ENCODE data around the gene MAP3K21. TPM values are rescaled to one million over a fixed set of nuclear protein-coding genes. Genes with fewer than 3 reads are reported as not detected.

MAP3K21 gene
- total RNA-seq, 1 donor from 2014 or later: 7.6 TPM

DNA sequence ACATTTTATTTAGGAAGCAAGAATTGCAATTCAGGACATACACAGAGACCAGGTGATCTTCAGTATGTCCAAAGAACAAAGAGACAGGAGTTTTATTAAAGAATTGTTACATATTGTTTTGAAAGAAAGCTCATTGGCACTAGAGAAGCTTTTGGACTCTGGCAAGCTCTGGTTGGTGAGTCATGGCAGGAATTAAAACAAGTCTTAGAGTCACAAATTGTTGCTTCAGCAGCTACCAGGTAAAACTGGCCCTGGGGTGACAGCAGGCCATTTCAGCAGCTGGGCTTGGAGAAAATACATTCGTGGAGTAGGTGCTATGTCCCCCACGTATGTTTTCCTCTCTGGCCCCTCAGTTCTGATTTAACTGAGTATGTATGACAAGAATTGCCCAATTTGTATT is 58.8 kb downstream of the MAP3K21 start:
- no peak overlapping the region for H3K4me3 ChIP-seq (ENCODE audit: low read depth, low read length)
- no peak for TF ChIP-seq CTCF (IDR thresholded peaks at IDR 0.05; ENCODE audit: insufficient read depth, low read length, poor library complexity, severe bottlenecking)
- no peaks in the 10 kb centered on the region for H3K36me3 ChIP-seq (ENCODE audit: control insufficient read depth, insufficient read depth, low read length)
- no peaks in the 10 kb centered on the region for H3K27me3 ChIP-seq (ENCODE audit: control insufficient read depth, insufficient read depth, low read length)
- no peak for DNase-seq (ENCODE audit: low read depth)

GRCh38 chr1:233387585-233387984 is 60.1 kb downstream of the MAP3K21 start:
- DNase-seq (ENCODE audit: low read depth): no peak
- Histone ChIP-seq H3K27me3 (ENCODE audit: control insufficient read depth, insufficient read depth, low read length) (no peaks in the 10 kb centered on the region), H3K36me3 (ENCODE audit: control insufficient read depth, insufficient read depth, low read length) (no peaks in the 10 kb centered on the region), H3K4me3 (ENCODE audit: low read depth, low read length) (no peak overlapping the region)
- TF ChIP-seq CTCF (IDR thresholded peaks at IDR 0.05; ENCODE audit: insufficient read depth, low read length, poor library complexity, severe bottlenecking): no peak

DNA sequence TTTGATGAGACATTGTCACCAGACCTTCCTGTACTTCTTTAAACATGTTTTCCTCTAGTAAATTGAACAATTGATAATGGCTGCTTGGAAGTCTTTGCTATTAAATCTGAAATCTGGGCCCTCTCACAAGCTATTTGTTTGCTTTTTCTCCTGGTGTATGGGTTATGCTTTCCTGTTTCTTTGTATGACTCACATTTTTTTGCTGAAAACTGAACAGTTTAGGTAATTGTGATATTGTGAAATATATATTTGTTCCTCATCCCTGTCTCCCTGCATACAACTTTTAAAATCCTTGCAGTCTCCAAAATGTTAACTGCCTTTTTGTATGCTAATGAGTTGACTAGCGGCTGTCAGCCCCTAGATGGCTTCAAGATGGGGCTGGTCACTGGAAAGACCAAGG is 61.6 kb downstream of the MAP3K21 start:
- no peak overlapping the region for H3K4me3 ChIP-seq (ENCODE audit: low read depth, low read length)
- no peak for DNase-seq (ENCODE audit: low read depth)
- H3K36me3 ChIP-seq (ENCODE audit: control insufficient read depth, insufficient read depth, low read length): no peaks in the 10 kb centered on the region
- no peak for TF ChIP-seq CTCF (IDR thresholded peaks at IDR 0.05; ENCODE audit: insufficient read depth, low read length, poor library complexity, severe bottlenecking)
- H3K27me3 ChIP-seq (ENCODE audit: control insufficient read depth, insufficient read depth, low read length): no peaks in the 10 kb centered on the region

DNA sequence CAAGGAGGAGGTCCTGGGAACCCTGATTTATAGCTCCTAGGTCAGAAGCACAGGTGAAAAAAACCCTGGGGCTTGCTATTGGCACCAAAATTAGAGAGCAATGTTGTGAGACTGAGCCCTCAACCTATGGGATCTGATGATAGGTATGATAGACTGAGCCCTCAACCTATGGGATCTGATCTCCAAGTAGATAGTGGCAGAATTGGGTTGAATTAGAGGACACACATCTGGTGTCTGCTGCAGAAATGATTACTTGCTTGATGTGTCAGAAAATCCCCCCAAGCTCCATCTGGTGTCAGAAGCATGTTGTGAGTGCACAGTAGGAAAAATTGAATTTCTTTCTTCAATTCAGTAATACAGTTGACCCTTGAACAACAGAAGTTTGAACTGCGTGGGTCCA is 62.4 kb downstream of the MAP3K21 start:
- H3K27me3 ChIP-seq (ENCODE audit: control insufficient read depth, insufficient read depth, low read length): no peaks in the 10 kb centered on the region
- no peak for TF ChIP-seq CTCF (IDR thresholded peaks at IDR 0.05; ENCODE audit: insufficient read depth, low read length, poor library complexity, severe bottlenecking)
- no peak for DNase-seq (ENCODE audit: low read depth)
- H3K4me3 ChIP-seq (ENCODE audit: low read depth, low read length): no peak overlapping the region
- no peaks in the 10 kb centered on the region for H3K36me3 ChIP-seq (ENCODE audit: control insufficient read depth, insufficient read depth, low read length)

- TF ChIP-seq CTCF (IDR thresholded peaks at IDR 0.05; ENCODE audit: insufficient read depth, low read length, poor library complexity, severe bottlenecking): no peak
- no peaks in the 10 kb centered on the region for H3K27me3 ChIP-seq (ENCODE audit: control insufficient read depth, insufficient read depth, low read length)
- no peak for DNase-seq (ENCODE audit: low read depth)
- no peaks in the 10 kb centered on the region for H3K36me3 ChIP-seq (ENCODE audit: control insufficient read depth, insufficient read depth, low read length)
- H3K4me3 ChIP-seq (ENCODE audit: low read depth, low read length): no peak overlapping the region
Observed at GRCh38 chr1:233390842-233391737, 63.6 kb downstream of the MAP3K21 start.
